Lower leg skin (tissue), 3 donors: Measurements from ENCODE around the gene TNIK.

ENCODE experiments used
- POLR2A ChIP-seq, 2 donors: fragments of 450-650 bp; IDR thresholded peaks; one replicate each; pipeline ENCODE4 v1.6.1; 2016 to 2017; ENCODE audit warnings: antibody characterized with exemption in 2 of 2, mild to moderate bottlenecking in 1 of 2, moderate library complexity in 1 of 2
- TF ChIP-seq, protein P1 (sequence below), 3 donors: fragments of 450-650 bp; IDR thresholded peaks; one replicate each; pipeline ENCODE4 v1.5.1; 2016; ENCODE audit warnings: antibody characterized with exemption in 3 of 3, mild to moderate bottlenecking in 3 of 3, moderate library complexity in 2 of 3

DNA sequence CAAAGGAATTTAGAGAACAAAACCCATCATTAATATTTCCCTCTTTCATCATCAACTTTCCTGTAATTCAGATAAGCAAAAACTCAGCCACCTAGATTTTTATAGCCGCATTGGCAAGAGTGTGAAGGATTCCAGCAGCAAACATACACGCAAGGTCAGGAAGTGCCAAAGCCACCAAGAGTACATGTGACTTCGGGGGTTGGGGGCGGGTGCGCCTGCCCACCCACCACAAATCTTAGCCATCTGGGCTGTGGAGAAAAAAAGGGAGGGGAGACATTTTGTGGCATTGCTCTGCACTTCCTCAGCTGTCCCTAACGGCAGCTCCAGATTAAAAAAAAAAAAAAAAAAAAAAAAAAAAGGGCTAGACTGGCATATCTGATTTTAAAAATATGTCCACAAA lies 148.4 kb downstream of the TNIK start:
- TF ChIP-seq, protein P1, sequence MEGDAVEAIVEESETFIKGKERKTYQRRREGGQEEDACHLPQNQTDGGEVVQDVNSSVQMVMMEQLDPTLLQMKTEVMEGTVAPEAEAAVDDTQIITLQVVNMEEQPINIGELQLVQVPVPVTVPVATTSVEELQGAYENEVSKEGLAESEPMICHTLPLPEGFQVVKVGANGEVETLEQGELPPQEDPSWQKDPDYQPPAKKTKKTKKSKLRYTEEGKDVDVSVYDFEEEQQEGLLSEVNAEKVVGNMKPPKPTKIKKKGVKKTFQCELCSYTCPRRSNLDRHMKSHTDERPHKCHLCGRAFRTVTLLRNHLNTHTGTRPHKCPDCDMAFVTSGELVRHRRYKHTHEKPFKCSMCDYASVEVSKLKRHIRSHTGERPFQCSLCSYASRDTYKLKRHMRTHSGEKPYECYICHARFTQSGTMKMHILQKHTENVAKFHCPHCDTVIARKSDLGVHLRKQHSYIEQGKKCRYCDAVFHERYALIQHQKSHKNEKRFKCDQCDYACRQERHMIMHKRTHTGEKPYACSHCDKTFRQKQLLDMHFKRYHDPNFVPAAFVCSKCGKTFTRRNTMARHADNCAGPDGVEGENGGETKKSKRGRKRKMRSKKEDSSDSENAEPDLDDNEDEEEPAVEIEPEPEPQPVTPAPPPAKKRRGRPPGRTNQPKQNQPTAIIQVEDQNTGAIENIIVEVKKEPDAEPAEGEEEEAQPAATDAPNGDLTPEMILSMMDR (IDR thresholded peaks at IDR 0.05) = no peak
- no peak for TF ChIP-seq POLR2A (IDR thresholded peaks at IDR 0.05)
